ENCODE data around the gene TMEM39B. TPM values are rescaled to one million over a fixed set of nuclear protein-coding genes. Genes with fewer than 3 reads are reported as not detected.

Gene TMEM39B
- total and polyA plus RNA-seq, 2 of the 4 experiments (the other 2 are of a cell fraction): 6.5 to 28.7 TPM

GRCh38 chr1:32104127-32104526, 31.4 kb downstream of the TMEM39B start:
- H3K9ac ChIP-seq (ENCODE audit: low read depth, low read length): no peak overlapping the region
- H2AK9ac ChIP-seq (replicated peaks; ENCODE audit: low read depth, low read length, poor library complexity): no peak overlapping the region
- no peak overlapping the region for H2BK15ac ChIP-seq (ENCODE audit: low read depth, low read length)
- H3K4me2 ChIP-seq (ENCODE audit: low read depth, low read length): no peak overlapping the region
- no peak overlapping the region for H2BK20ac ChIP-seq (ENCODE audit: low read depth, low read length)
- intact Hi-C loops (cut with micrococcal nuclease) (no loop called here), dilution Hi-C loops (cut with HindIII; ENCODE audit: low sequenced_read_pairs, unreplicated experiment) (no loop called here), in situ Hi-C loops (cut with MboI; ENCODE audit: low sequenced_read_pairs) (no loop called here)
- H3K14ac ChIP-seq (replicated peaks; ENCODE audit: low read depth, low read length): no peak overlapping the region
- H3K4me3 ChIP-seq (ENCODE audit: insufficient read depth, low read depth, low read length): no peak overlapping the region
- DNase-seq (no peak), ATAC-seq (ENCODE audit: low read depth) (no peak)
- H2AFZ ChIP-seq (replicated peaks; ENCODE audit: low read length, poor library complexity): no peak overlapping the region
- H3K4ac ChIP-seq (ENCODE audit: low read depth, low read length): no peak overlapping the region; the same call in 1 of the 2 replicates
- no peak overlapping the region for H4K8ac ChIP-seq (ENCODE audit: low read depth in 2 of 2, low read length in 2 of 2)
- TF ChIP-seq POLR2A (IDR thresholded peaks at IDR 0.05; ENCODE audit: low read depth, low read length) (no peak), SMC3 (IDR thresholded peaks at IDR 0.05; ENCODE audit: low read depth, low read length) (no peak), CTCF (conservative IDR thresholded peaks at IDR 0.05; ENCODE audit: low read depth, low read length) (no peak), CEBPB (IDR thresholded peaks at IDR 0.05; ENCODE audit: low read depth, low read length) (no peak), MAFK (IDR thresholded peaks at IDR 0.05; ENCODE audit: low read depth, low read length) (no peak)
- H2BK120ac ChIP-seq (ENCODE audit: low read depth, low read length): no peak overlapping the region
- H3K9me3 ChIP-seq (ENCODE audit: control insufficient read depth, insufficient read depth, low read length): no peaks in the 10 kb centered on the region
- H3K4me1 ChIP-seq (ENCODE audit: control insufficient read depth, insufficient read depth, low read length): peaks cover 11% of the 10 kb centered on the region
- H3K9me1 ChIP-seq (ENCODE audit: insufficient read depth, low read length): peaks cover 15% of the 10 kb centered on the region
- H4K5ac ChIP-seq (ENCODE audit: low read depth, low read length): no peak overlapping the region
- peaks cover 13% of the 10 kb centered on the region for H3K36me3 ChIP-seq (ENCODE audit: control insufficient read depth, insufficient read depth, low read length)
- ChIA-PET POLR2A (ENCODE audit: unreplicated experiment) (no interaction called here), CTCF (no interaction called here)
- no peak overlapping the region for H3K27ac ChIP-seq (ENCODE audit: insufficient read depth, low read length)
- WGBS, 2 experiments (ENCODE audit: extremely low coverage in 2 of 2, insufficient read length in 1 of 2): 83% methylated on average over 1 of the region's 4 CpGs; no CpG with 5 or more reads in 1 of the 2 experiments
- no peak overlapping the region for H3K56ac ChIP-seq (ENCODE audit: extremely low read depth, insufficient read depth, low read length)
- no peak overlapping the region for H2BK5ac ChIP-seq (ENCODE audit: low read depth, low read length, poor library complexity, severe bottlenecking)
- peaks cover 4 to 38% of the 10 kb centered on the region in 2 experiments; a peak in 2 of 4 replicates for H3K79me1 ChIP-seq (ENCODE audit: low read depth in 1 of 2, low read length in 2 of 2)
- peaks cover 22% of the 10 kb centered on the region for H4K20me1 ChIP-seq (ENCODE audit: insufficient read depth, low read length)
- BruUV-seq (replicated peaks): no TSS peak
- H3K23ac ChIP-seq (ENCODE audit: low read depth, low read length): no peak overlapping the region
- H2AK5ac ChIP-seq (ENCODE audit: low read depth, low read length): no peak overlapping the region
- no peaks in the 10 kb centered on the region for H3K27me3 ChIP-seq (ENCODE audit: control insufficient read depth, insufficient read depth, low read length)
- H3K18ac ChIP-seq (ENCODE audit: low read depth, low read length): no peak overlapping the region
- H4K91ac ChIP-seq (ENCODE audit: insufficient read depth, low read depth, low read length): no peak overlapping the region

Data from IMR-90 (cell line).